AG04450 (cell line): ENCODE measurements around the gene TEX261. TPM values are rescaled to one million over a fixed set of nuclear protein-coding genes. Genes with fewer than 3 reads are reported as not detected.
A peak's percentile ranks its signal among the peaks of the same experiment; 100 is the strongest.

Experiments used
- CTCF ChIA-PET: fragments of 300-600, 350-600 bp; formaldehyde crosslinking; extraction: SDS; loops from one replicate; lab custom pipeline; 2022; ENCODE audit warnings: antibody characterized with exemption, inconsistent platforms; lab: Charles Lee
- POLR2A ChIA-PET: fragments of 350-600 bp; formaldehyde crosslinking; extraction: SDS; loops from one replicate; lab custom pipeline; 2021; ENCODE audit warnings: antibody characterized with exemption, inconsistent platforms; lab: Yijun Ruan, JAX
- DNase-seq: peaks from one replicate; pipeline ENCODE4 v3.0.0-alpha.2; 2011; ENCODE audit warnings: low read depth, low spot score
- H3K27ac ChIP-seq: one replicate; pipeline ENCODE4 v1.5.1; 2012; ENCODE audit warnings: low read depth, low read length, control low read depth
- H3K27me3 ChIP-seq: one replicate; pipeline ENCODE4 v1.6.0; 2012; ENCODE audit warnings: low read length; ENCODE audit not compliant: control insufficient read depth, insufficient read depth
- H3K4me3 ChIP-seq: 2 replicates; pipeline ENCODE4 v1.5.1; 2011; ENCODE audit warnings: mild to moderate bottlenecking, low read depth, low read length, control low read depth
- H3K9me3 ChIP-seq: 2 replicates; pipeline ENCODE4 v1.5.1; 2012; ENCODE audit warnings: low read length; ENCODE audit not compliant: control insufficient read depth, insufficient read depth
- CTCF ChIP-seq: IDR thresholded peaks from 2 replicates; pipeline ENCODE4 v1.5.1; 2011; ENCODE audit warnings: low read depth, low read length, control low read depth, inconsistent platforms
- polyA plus RNA-seq: library from polyadenylated mRNA; depleted of rRNA; stranded (reverse); fragments of >200 nt; gene quantifications from 2 replicates; pipeline ENCODE4 v1.2.3, GENCODE V29; 2011

TEX261 gene
- polyA plus RNA-seq, 1 experiment = 106 TPM

- DNase-seq = no peak
- H3K4me3 ChIP-seq = no peak overlapping the region
- ChIA-PET CTCF (interaction anchor here (1.3 to 3.1 kb wide), 3 partner anchors 13 to 116 kb away, joined by 3 to 16 read pairs (median 3); no protein-coding TSS in a partner anchor), POLR2A (no interaction called here)
- TF ChIP-seq CTCF = no peak
- no peaks in the 10 kb centered on the region for H3K27me3 ChIP-seq
- no peak overlapping the region for H3K27ac ChIP-seq
- H3K9me3 ChIP-seq = no peaks in the 10 kb centered on the region
These were observed 8.0 kb downstream of the TEX261 start for GRCh38 chr2:70986499-70987189.

- ChIA-PET POLR2A (no interaction called here), CTCF (interaction anchor here (1.3 to 3.1 kb wide), 4 partner anchors 13 to 115 kb away, joined by 3 to 19 read pairs (median 10); partner anchors contain the start of gene NAGK)
- Histone ChIP-seq H3K9me3 (no peaks in the 10 kb centered on the region), H3K4me3 (no peak overlapping the region), H3K27me3 (no peaks in the 10 kb centered on the region), H3K27ac (no peak overlapping the region)
- no peak for DNase-seq
- TF ChIP-seq CTCF = no peak
These were observed 8.7 kb downstream of the TEX261 start for GRCh38 chr2:70985956-70986355.

GRCh38 chr2:70985283-70985688 is 9.4 kb downstream of the TEX261 start:
- no peak for TF ChIP-seq CTCF
- Histone ChIP-seq H3K9me3 (no peaks in the 10 kb centered on the region), H3K27me3 (no peaks in the 10 kb centered on the region), H3K4me3 (no peak overlapping the region), H3K27ac (no peak overlapping the region)
- POLR2A ChIA-PET = interaction anchor here (0.7 to 1.6 kb wide), 2 partner anchors 9 to 692 kb away, joined by 3 read pairs; partner anchors contain the start of genes SNRPG and TEX261
- CTCF ChIA-PET = interaction anchor here (0.6 to 3.1 kb wide), 5 partner anchors 12 to 1292 kb away, joined by 3 to 19 read pairs (median 3); partner anchors contain the start of gene NAGK
- no peak for DNase-seq

GRCh38 chr2:70984576-70985282 is 9.9 kb downstream of the TEX261 start:
- TF ChIP-seq CTCF = peak; percentile 68
- no peak for DNase-seq
- Histone ChIP-seq H3K27ac (no peak overlapping the region), H3K27me3 (no peaks in the 10 kb centered on the region), H3K4me3 (no peak overlapping the region), H3K9me3 (no peaks in the 10 kb centered on the region)
- ChIA-PET CTCF (interaction anchor here (0.6 to 3.1 kb wide), 10 partner anchors 11 to 1293 kb away, joined by 3 to 19 read pairs (median 4); partner anchors contain the start of gene NAGK), POLR2A (interaction anchor here (0.7 to 1.6 kb wide), 2 partner anchors 9 to 691 kb away, joined by 3 read pairs; partner anchors contain the start of genes SNRPG and TEX261)
